Measurements from ENCODE around the gene POU2AF1. TPM values are rescaled to one million over a fixed set of nuclear protein-coding genes. Genes with fewer than 3 reads are reported as not detected.
A peak's percentile ranks its signal among the peaks of the same experiment; 100 is the strongest.

POU2AF1 gene
- total and polyA plus RNA-seq, 2 of the 13 experiments (the other 11 are each of a cell fraction or from before 2014, with no cell fraction given), result 1.9 to 3.6 TPM

- TF ChIP-seq SALL2 (CRISPR knock-in tag; IDR thresholded peaks at IDR 0.05) (no peak), GABPB1 (CRISPR knock-in tag; IDR thresholded peaks at IDR 0.05) (peak; percentile 37), HMGXB4 (CRISPR knock-in tag; IDR thresholded peaks at IDR 0.05; ENCODE audit: borderline replicate concordance in 1 of 2, low read depth in 1 of 2) (0 out of 4 replicates have a peak, but pooled peaks of 1 of the 2 experiments have one; percentile 10), DZIP1 (CRISPR knock-in tag; IDR thresholded peaks at IDR 0.05) (no peak), SP140L (CRISPR knock-in tag; IDR thresholded peaks at IDR 0.05; ENCODE audit: borderline replicate concordance) (0 out of 2 replicates have a peak, but pooled peaks have one; percentile 43), ELF4 (CRISPR knock-in tag; IDR thresholded peaks at IDR 0.05; ENCODE audit: borderline replicate concordance) (peak; percentile 23; the same call in 1 of the 2 replicates), ZFP37 (CRISPR knock-in tag; IDR thresholded peaks at IDR 0.05; ENCODE audit: borderline replicate concordance) (0 out of 2 replicates have a peak, but pooled peaks have one; percentile 60), MED1 (CRISPR knock-in tag; IDR thresholded peaks at IDR 0.05) (peak; percentile 94), CBFB (CRISPR knock-in tag; IDR thresholded peaks at IDR 0.05) (peak; percentile 27; the same call in 1 of the 2 replicates), TCF7L2 (IDR thresholded peaks at IDR 0.05; ENCODE audit: low read depth, low read length) (peak; percentile 65), ZNF552 (CRISPR knock-in tag; IDR thresholded peaks at IDR 0.05; ENCODE audit: borderline replicate concordance) (no peak; the same call in 1 of the 2 replicates), MXI1 (IDR thresholded peaks at IDR 0.05; ENCODE audit: borderline replicate concordance, low read depth, low read length) (peak; percentile 31; the same call in 1 of the 3 replicates), TGIF2 (CRISPR knock-in tag; IDR thresholded peaks at IDR 0.05) (0 out of 2 replicates have a peak, but pooled peaks have one; percentile 4), HNF4A (CRISPR knock-in tag; IDR thresholded peaks at IDR 0.05) (peak; percentile 93), ATF7-NPFF (CRISPR knock-in tag; IDR thresholded peaks at IDR 0.05; ENCODE audit: low read depth) (0 out of 2 replicates have a peak, but pooled peaks have one; percentile 26), PRDM15 (CRISPR knock-in tag; IDR thresholded peaks at IDR 0.05) (peak; percentile 89), TMF1 (CRISPR knock-in tag; IDR thresholded peaks at IDR 0.05; ENCODE audit: low read depth) (0 out of 2 replicates have a peak, but pooled peaks have one; percentile 13), ZFX (CRISPR knock-in tag; IDR thresholded peaks at IDR 0.05; ENCODE audit: low read depth) (peak; percentile 78; the same call in 1 of the 2 replicates), BHLHE40 (IDR thresholded peaks at IDR 0.05; ENCODE audit: low read length) (peak; percentile 86), TARDBP (CRISPR knock-in tag; IDR thresholded peaks at IDR 0.05) (peak; percentile 45; the same call in 1 of the 2 replicates)
These were observed 44.3 kb downstream of the POU2AF1 start (continued) for GRCh38 chr11:111334532-111335502.
